Mammary epithelial cell (primary cell): ENCODE data around the gene DUSP6.

Source experiments
- EZH2 ChIP-seq: IDR thresholded peaks from 2 replicates; pipeline ENCODE4 v1.6.1; 2012; ENCODE audit warnings: low read length, inconsistent platforms, borderline replicate concordance
- TF ChIP-seq, protein P1 (sequence below), 2 donors: IDR thresholded peaks in 1 of 2; conservative IDR thresholded peaks in 1 of 2; 2 replicates each; pipeline ENCODE4 v1.5.1; 2011 to 2012; ENCODE audit warnings: inconsistent platforms in 2 of 2, low read length in 2 of 2, mild to moderate bottlenecking in 2 of 2, control low read depth in 1 of 2, low read depth in 1 of 2; ENCODE audit not compliant: insufficient read depth in 1 of 2; ENCODE audit errors: extremely low read depth in 1 of 2

DNA sequence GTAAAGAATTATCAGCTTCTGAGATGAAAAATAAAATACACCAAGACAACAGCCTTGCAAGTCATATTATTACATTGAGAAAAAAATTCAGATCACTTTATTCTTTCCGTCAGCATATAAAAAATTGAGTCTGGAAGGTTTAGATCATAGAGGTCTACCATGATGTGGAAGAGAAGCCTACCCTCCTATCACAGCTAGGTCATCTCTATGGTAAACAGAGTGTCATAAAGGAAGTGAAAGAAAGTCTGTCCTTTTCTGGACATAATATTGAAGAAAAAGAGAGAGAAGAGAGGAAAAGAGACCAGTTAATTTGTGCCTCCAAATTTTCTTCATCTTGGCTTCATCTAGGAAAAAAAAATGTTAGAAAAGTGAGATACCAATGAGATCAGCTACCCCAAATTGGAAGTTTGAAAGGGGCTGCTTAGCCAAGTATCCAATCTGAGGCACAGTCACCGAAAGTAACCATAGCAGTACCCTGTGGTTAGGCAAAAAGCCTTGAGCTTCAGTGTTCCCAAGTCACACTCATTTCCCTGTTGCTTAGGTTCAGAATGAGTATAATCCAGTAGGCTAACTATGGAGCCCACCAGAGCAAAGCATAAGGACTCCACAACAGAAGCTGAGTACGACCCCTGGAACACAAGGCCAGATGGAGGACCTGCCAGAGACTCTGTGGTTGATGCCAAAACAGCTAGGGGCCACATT lies 38.1 kb downstream of the DUSP6 start:
- TF ChIP-seq EZH2 = no peak
- TF ChIP-seq, protein P1, sequence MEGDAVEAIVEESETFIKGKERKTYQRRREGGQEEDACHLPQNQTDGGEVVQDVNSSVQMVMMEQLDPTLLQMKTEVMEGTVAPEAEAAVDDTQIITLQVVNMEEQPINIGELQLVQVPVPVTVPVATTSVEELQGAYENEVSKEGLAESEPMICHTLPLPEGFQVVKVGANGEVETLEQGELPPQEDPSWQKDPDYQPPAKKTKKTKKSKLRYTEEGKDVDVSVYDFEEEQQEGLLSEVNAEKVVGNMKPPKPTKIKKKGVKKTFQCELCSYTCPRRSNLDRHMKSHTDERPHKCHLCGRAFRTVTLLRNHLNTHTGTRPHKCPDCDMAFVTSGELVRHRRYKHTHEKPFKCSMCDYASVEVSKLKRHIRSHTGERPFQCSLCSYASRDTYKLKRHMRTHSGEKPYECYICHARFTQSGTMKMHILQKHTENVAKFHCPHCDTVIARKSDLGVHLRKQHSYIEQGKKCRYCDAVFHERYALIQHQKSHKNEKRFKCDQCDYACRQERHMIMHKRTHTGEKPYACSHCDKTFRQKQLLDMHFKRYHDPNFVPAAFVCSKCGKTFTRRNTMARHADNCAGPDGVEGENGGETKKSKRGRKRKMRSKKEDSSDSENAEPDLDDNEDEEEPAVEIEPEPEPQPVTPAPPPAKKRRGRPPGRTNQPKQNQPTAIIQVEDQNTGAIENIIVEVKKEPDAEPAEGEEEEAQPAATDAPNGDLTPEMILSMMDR (conservative IDR thresholded peaks at IDR 0.05 in 1 of 2, IDR thresholded peaks at IDR 0.05 in 1 of 2; ENCODE audit: extremely low read depth in 1 of 2, insufficient read depth in 1 of 2, low read depth in 1 of 2, low read length in 2 of 2) = no peak
